H7 (cell line): ENCODE measurements around the gene DUT. TPM values are rescaled to one million over a fixed set of nuclear protein-coding genes. Genes with fewer than 3 reads are reported as not detected.

ENCODE experiments used
- DNase-seq: peaks from one replicate; pipeline ENCODE4 v3.0.0; 2012
- H3K27me3 ChIP-seq: 2 replicates; pipeline ENCODE4 v1.6.0; 2011; ENCODE audit warnings: mild to moderate bottlenecking, low read length; ENCODE audit not compliant: control insufficient read depth, insufficient read depth
- H3K36me3 ChIP-seq: replicated peaks from 2 replicates; pipeline ENCODE4 v1.5.1; 2011; ENCODE audit warnings: low read length; ENCODE audit not compliant: control insufficient read depth, insufficient read depth
- H3K4me3 ChIP-seq: 2 replicates; pipeline ENCODE4 v1.5.1; 2011; ENCODE audit warnings: low read depth, mild to moderate bottlenecking, control low read depth, low read length, moderate library complexity; ENCODE audit not compliant: insufficient read depth
- total RNA-seq: library from RNA; depleted of rRNA; stranded (reverse); fragments of >200 nt; shearing (Covaris generic); gene quantifications from 2 replicates; pipeline ENCODE4 v1.2.3, GENCODE V29; 2014

Gene DUT
- total RNA-seq, 1 experiment from 2014 or later, result 75.5 TPM

- no peak for DNase-seq
- Histone ChIP-seq H3K27me3 (no peaks in the 10 kb centered on the region), H3K36me3 (no peaks in the 10 kb centered on the region), H3K4me3 (no peak overlapping the region)
Measured at GRCh38 chr15:48371550-48371949, 40.3 kb downstream of the DUT start.

GRCh38 chr15:48371961-48372360 lies 40.7 kb downstream of the DUT start:
- H3K4me3 ChIP-seq, result no peak overlapping the region
- H3K27me3 ChIP-seq, result no peaks in the 10 kb centered on the region
- no peaks in the 10 kb centered on the region for H3K36me3 ChIP-seq
- no peak for DNase-seq

- H3K27me3 ChIP-seq, result no peaks in the 10 kb centered on the region
Measured at GRCh38 chr15:48373821-48374451, 42.7 kb downstream of the DUT start.

GRCh38 chr15:48374472-48374871 lies 43.2 kb downstream of the DUT start:
- Histone ChIP-seq H3K36me3 (no peaks in the 10 kb centered on the region), H3K27me3 (no peaks in the 10 kb centered on the region), H3K4me3 (no peak overlapping the region)
- DNase-seq, result no peak

More at GRCh38 chr15:48373821-48374451, 42.7 kb downstream of the DUT start:
- Histone ChIP-seq H3K36me3 (no peaks in the 10 kb centered on the region), H3K4me3 (no peak overlapping the region)
- DNase-seq, result no peak

GRCh38 chr15:48375767-48376166 lies 44.5 kb downstream of the DUT start:
- no peak for DNase-seq
- Histone ChIP-seq H3K27me3 (no peaks in the 10 kb centered on the region), H3K36me3 (no peaks in the 10 kb centered on the region), H3K4me3 (no peak overlapping the region)

GRCh38 chr15:48380198-48380597 lies 49.0 kb downstream of the DUT start:
- H3K27me3 ChIP-seq, result no peaks in the 10 kb centered on the region
- no peak for DNase-seq
- no peaks in the 10 kb centered on the region for H3K36me3 ChIP-seq
- no peak overlapping the region for H3K4me3 ChIP-seq

- no peaks in the 10 kb centered on the region for H3K27me3 ChIP-seq
- no peak for DNase-seq
- no peak overlapping the region for H3K4me3 ChIP-seq
- H3K36me3 ChIP-seq, result no peaks in the 10 kb centered on the region
Measured at GRCh38 chr15:48381861-48382260, 50.6 kb downstream of the DUT start.

GRCh38 chr15:48383031-48383430 lies 51.8 kb downstream of the DUT start:
- H3K36me3 ChIP-seq, result no peaks in the 10 kb centered on the region
- no peak overlapping the region for H3K4me3 ChIP-seq
- no peak for DNase-seq
- no peaks in the 10 kb centered on the region for H3K27me3 ChIP-seq

- DNase-seq, result no peak
- no peaks in the 10 kb centered on the region for H3K27me3 ChIP-seq
- H3K4me3 ChIP-seq, result no peak overlapping the region
- no peaks in the 10 kb centered on the region for H3K36me3 ChIP-seq
Measured at GRCh38 chr15:48384616-48385015, 53.4 kb downstream of the DUT start.

GRCh38 chr15:48385031-48385830 lies 54.0 kb downstream of the DUT start:
- Histone ChIP-seq H3K4me3 (no peak overlapping the region), H3K36me3 (no peaks in the 10 kb centered on the region), H3K27me3 (no peaks in the 10 kb centered on the region)
- DNase-seq, result no peak

GRCh38 chr15:48388016-48388851 lies 57.0 kb downstream of the DUT start:
- Histone ChIP-seq H3K36me3 (no peaks in the 10 kb centered on the region), H3K4me3 (no peak overlapping the region), H3K27me3 (no peaks in the 10 kb centered on the region)
- no peak for DNase-seq

GRCh38 chr15:48388910-48389309 lies 57.7 kb downstream of the DUT start:
- no peaks in the 10 kb centered on the region for H3K36me3 ChIP-seq
- DNase-seq, result no peak
- no peak overlapping the region for H3K4me3 ChIP-seq
- H3K27me3 ChIP-seq, result no peaks in the 10 kb centered on the region

- H3K36me3 ChIP-seq, result no peaks in the 10 kb centered on the region
- H3K4me3 ChIP-seq, result no peak overlapping the region
- no peak for DNase-seq
- no peaks in the 10 kb centered on the region for H3K27me3 ChIP-seq
Measured at GRCh38 chr15:48389691-48390143, 58.5 kb downstream of the DUT start.

GRCh38 chr15:48391950-48392349 lies 60.7 kb downstream of the DUT start:
- DNase-seq, result no peak
- Histone ChIP-seq H3K4me3 (no peak overlapping the region), H3K27me3 (no peaks in the 10 kb centered on the region), H3K36me3 (no peaks in the 10 kb centered on the region)

GRCh38 chr15:48392356-48392755 lies 61.1 kb downstream of the DUT start:
- no peaks in the 10 kb centered on the region for H3K27me3 ChIP-seq
- no peak overlapping the region for H3K4me3 ChIP-seq
- no peaks in the 10 kb centered on the region for H3K36me3 ChIP-seq
- no peak for DNase-seq
